T-helper 9 cell (primary cell): Measurements from ENCODE around the gene DHX30.
"Not testable (repeated sequence)": the region's sequence is repeated elsewhere in the genome, so short reads cannot be mapped to it uniquely, and the experiment has no call there.

Source experiments
- DNase-seq: peaks from one replicate; pipeline ENCODE4 v3.0.0-alpha.2; 2020

The DHX30 gene

GRCh38 chr3:47885168-47885567 is 82.2 kb downstream of the DHX30 start:
- no peak for DNase-seq

DNA sequence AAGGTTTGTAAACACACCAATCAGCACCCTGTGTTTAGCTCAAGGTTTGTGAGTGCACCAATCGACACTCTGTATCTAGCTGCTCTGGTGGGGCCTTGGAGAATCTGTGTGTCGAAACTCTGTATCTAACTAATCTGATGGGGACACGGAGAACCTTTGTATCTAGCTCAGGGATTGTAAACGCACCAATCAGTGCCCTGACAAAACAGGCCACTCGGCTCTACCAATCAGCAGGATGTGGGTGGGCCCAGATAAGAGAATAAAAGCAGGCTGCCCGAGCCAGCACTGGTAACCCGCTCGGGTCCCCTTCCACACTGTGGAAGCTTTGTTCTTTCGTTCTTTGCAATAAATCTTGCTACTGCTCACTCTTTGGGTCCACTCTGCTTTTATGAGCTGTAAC is 85.1 kb downstream of the DHX30 start:
- not testable (repeated sequence) for DNase-seq

GRCh38 chr3:47888986-47889757 is 86.2 kb downstream of the DHX30 start:
- no peak for DNase-seq

DNA sequence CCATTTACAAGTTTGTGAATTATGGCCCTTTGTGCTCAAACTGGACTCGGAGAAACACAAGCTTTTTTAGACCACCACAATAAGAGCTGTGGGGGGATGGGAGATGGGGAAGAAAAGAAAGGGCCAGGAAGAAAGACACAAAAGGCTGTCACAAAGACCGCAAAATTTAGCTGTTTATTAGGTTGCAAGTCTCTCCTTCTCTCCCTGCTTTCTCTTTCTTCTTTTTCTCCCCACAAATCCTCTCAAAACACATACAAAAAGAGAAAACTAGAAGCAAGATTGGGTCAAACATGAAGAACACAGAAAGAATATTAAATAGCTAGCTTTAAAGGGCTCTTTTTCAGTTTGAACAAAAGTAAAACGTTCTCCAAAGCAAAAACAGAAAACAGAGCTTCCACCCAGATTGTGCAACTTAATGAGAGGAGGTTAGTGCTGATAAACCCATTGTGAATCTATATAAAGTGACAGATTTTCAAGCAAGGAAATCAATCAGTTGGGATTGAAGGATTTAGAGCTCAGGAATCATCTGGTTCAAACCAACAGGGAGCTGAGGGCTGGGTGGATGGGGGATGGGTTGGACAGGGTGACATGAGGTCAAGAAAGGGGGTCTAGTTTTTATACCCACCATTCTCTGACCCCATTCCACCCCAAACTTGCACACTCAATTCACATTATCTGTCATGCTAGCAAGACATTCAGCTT is 87.3 kb downstream of the DHX30 start:
- DNase-seq, result no peak

DNA sequence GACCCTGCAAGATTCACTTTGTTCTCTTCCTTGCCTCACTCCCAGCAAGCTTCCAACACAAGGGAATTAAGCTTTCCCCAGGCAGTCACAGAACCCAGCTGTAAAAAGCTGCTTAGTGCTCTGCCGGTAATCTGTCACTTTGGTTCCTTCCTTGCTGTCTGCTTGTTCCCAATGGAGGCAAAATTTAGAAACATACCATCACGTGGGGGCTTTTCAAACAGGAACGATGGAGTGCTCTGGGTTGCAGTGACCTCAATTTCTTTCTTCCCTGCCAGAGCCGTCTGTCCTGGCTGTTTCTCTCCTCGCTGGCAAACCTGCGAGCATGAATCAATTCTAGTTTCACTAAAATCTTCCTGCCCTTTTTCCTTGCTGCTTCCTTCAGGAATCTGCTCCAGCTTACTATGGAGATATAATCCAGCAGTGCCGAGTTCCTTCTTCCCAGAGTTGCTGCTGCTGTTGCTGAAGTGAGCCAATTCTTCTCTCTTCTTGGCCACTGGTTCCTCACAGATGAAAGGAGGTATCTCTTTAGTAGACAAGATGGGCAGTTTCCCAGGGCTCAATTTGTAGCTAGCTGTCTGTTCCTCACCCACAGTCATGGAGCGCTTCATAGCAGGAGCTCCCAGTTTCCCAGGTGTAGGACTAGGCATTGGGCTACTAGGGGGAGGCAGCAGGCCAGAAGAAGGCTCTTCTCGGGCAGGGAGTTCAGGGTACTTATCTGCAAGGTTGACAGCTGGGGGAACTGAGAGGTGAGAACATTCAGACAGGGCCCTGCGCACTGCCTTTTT is 88.1 kb downstream of the DHX30 start:
- no peak for DNase-seq

DNA sequence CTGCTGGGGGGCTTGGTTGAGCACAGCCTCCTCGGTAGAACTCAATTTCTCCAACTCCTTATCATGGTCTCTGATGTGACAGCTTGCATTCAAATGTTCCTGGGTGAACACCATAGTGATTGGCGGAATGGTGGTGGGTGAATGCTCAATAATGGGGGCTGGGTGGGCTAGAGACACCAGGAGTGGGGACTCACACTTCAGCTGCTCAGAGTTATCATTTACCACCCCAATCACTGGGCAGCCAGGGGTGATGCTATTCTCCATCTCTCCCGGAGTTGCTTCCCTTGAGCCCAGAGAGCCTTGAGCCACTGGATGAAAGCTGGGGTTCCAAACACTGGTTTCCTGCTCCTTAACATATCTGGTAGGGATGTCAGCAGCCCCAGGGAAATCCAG is 88.7 kb downstream of the DHX30 start:
- DNase-seq, result no peak

GRCh38 chr3:47892286-47893040 is 89.5 kb downstream of the DHX30 start:
- no peak for DNase-seq

GRCh38 chr3:47895241-47895640 is 92.3 kb downstream of the DHX30 start:
- no peak for DNase-seq

DNA sequence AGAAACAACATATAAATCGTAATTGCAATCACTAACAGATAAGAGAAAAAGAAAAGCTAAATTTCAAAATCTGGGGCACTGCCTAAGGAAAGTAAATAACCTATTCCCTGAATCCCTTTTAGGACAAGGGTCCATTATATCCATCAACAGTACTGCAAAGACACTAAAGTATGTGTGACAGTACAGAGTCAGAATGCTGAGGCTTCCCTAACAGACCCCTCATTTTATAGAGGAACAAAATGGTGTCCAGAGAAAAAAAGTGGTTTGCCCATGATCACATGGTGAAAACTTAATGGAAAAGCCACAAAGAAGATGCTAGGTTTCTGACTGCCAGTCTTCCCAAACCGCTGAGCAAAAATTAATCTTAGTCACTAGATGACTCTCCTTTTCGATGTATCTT is 93.8 kb downstream of the DHX30 start:
- no peak for DNase-seq

GRCh38 chr3:47897954-47898353 is 95.0 kb downstream of the DHX30 start:
- no peak for DNase-seq

- DNase-seq, result no peak
Measured at GRCh38 chr3:47899495-47900108, 96.7 kb downstream of the DHX30 start.
